Measurements from ENCODE around the gene EMC9.

DNA sequence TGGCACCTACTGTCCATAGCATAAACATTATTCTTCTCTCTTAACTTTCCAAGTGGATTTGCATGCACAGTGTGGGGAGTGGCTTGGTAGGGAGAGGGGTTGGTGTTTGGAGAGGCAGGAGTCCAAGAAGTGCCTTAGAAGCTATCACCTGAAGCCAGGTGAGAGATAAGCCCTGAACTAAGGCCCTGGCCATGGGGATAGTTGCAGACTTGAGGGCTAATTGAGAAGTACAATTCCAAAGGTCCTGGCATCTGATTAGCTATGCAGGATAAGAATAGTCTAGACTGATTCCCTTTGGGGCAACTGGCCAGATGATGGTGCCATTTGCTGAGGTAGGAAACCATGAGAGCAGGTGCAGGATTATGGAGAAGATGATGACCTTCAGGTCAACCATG lies 49.3 kb downstream of the EMC9 start:
- TF ChIP-seq, protein P1, sequence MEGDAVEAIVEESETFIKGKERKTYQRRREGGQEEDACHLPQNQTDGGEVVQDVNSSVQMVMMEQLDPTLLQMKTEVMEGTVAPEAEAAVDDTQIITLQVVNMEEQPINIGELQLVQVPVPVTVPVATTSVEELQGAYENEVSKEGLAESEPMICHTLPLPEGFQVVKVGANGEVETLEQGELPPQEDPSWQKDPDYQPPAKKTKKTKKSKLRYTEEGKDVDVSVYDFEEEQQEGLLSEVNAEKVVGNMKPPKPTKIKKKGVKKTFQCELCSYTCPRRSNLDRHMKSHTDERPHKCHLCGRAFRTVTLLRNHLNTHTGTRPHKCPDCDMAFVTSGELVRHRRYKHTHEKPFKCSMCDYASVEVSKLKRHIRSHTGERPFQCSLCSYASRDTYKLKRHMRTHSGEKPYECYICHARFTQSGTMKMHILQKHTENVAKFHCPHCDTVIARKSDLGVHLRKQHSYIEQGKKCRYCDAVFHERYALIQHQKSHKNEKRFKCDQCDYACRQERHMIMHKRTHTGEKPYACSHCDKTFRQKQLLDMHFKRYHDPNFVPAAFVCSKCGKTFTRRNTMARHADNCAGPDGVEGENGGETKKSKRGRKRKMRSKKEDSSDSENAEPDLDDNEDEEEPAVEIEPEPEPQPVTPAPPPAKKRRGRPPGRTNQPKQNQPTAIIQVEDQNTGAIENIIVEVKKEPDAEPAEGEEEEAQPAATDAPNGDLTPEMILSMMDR (IDR thresholded peaks at IDR 0.05; ENCODE audit: poor library complexity), result no peak
- no peak for TF ChIP-seq EZH2 (IDR thresholded peaks at IDR 0.05; ENCODE audit: borderline replicate concordance)
